T-helper 17 cell (primary cell): ENCODE results near the gene BIRC7. TPM values are rescaled to one million over a fixed set of nuclear protein-coding genes. Genes with fewer than 3 reads are reported as not detected.
A peak's percentile ranks its signal among the peaks of the same experiment; 100 is the strongest.

Source experiments
- ATAC-seq: fragments of 150-1000 bp; cut with Tn5 transposase; 2 replicates; pipeline ENCODE4 v1.10.0; 2021; ENCODE audit warnings: mild to moderate bottlenecking, moderate library complexity
- DNase-seq, 3 donors: peaks; one replicate each; pipeline versions ENCODE4 v3.0.0 to v3.0.0-alpha.2; 2020 to 2021
- H3K9me3 ChIP-seq: one replicate; pipeline ENCODE4 v1.7.0; 2013; ENCODE audit warnings: low read length, mild to moderate bottlenecking; ENCODE audit not compliant: control insufficient read depth, poor library complexity, severe bottlenecking
- H3K27ac Mint-ChIP-seq: one replicate; pipeline ENCODE4 v1.8.0; 2022; ENCODE audit warnings: mild to moderate bottlenecking, moderate library complexity, mixed read lengths
- H3K27me3 Mint-ChIP-seq: one replicate; pipeline ENCODE4 v1.8.0; 2022; ENCODE audit warnings: mixed read lengths
- H3K36me3 Mint-ChIP-seq: one replicate; pipeline ENCODE4 v1.8.0; 2022; ENCODE audit warnings: low read depth, mixed read lengths
- H3K4me1 Mint-ChIP-seq: one replicate; pipeline ENCODE4 v1.8.0; 2022; ENCODE audit warnings: mild to moderate bottlenecking, mixed read lengths
- H3K4me3 Mint-ChIP-seq: one replicate; pipeline ENCODE4 v1.8.0; 2022; ENCODE audit warnings: mild to moderate bottlenecking, moderate library complexity, mixed read lengths
- total RNA-seq, 4 donors: library from RNA in 2 of 4; stranded (reverse) in 2 of 4; gene quantifications; one replicate each; pipeline ENCODE4 v1.2.3 and lab custom pipeline; 2022 to 2026

Gene BIRC7
- total RNA-seq, 2 donors from 2014 or later = not detected

GRCh38 chr20:63283397-63284082 is 47.8 kb downstream of the BIRC7 start:
- H3K4me3 Mint-ChIP-seq = peak overlapping the region; percentile 83
- peak overlapping the region; percentile 60 for H3K27ac Mint-ChIP-seq
- DNase-seq (no peak), ATAC-seq (peak; percentile 21)
- peaks cover 3% of the 10 kb centered on the region for H3K4me1 Mint-ChIP-seq
- no peaks in the 10 kb centered on the region for H3K9me3 ChIP-seq
- H3K27me3 Mint-ChIP-seq = no peaks in the 10 kb centered on the region
- H3K36me3 Mint-ChIP-seq = no peaks in the 10 kb centered on the region

GRCh38 chr20:63284083-63284440 is 48.4 kb downstream of the BIRC7 start:
- Mint-ChIP-seq H3K27me3 (no peaks in the 10 kb centered on the region), H3K4me1 (peaks cover 7% of the 10 kb centered on the region), H3K27ac (peak overlapping the region; percentile 60), H3K4me3 (peak overlapping the region; percentile 83), H3K36me3 (peaks cover 3% of the 10 kb centered on the region)
- DNase-seq (no peak), ATAC-seq (peak; percentile 72)
- H3K9me3 ChIP-seq = no peaks in the 10 kb centered on the region

GRCh38 chr20:63284544-63284949 is 48.8 kb downstream of the BIRC7 start:
- H3K27me3 Mint-ChIP-seq = no peaks in the 10 kb centered on the region
- peak overlapping the region; percentile 83 for H3K4me3 Mint-ChIP-seq
- H3K36me3 Mint-ChIP-seq = peaks cover 3% of the 10 kb centered on the region
- DNase-seq (no peak), ATAC-seq (peak; percentile 24)
- H3K27ac Mint-ChIP-seq = peak overlapping the region; percentile 60
- H3K9me3 ChIP-seq = no peaks in the 10 kb centered on the region
- peaks cover 7% of the 10 kb centered on the region for H3K4me1 Mint-ChIP-seq

DNA sequence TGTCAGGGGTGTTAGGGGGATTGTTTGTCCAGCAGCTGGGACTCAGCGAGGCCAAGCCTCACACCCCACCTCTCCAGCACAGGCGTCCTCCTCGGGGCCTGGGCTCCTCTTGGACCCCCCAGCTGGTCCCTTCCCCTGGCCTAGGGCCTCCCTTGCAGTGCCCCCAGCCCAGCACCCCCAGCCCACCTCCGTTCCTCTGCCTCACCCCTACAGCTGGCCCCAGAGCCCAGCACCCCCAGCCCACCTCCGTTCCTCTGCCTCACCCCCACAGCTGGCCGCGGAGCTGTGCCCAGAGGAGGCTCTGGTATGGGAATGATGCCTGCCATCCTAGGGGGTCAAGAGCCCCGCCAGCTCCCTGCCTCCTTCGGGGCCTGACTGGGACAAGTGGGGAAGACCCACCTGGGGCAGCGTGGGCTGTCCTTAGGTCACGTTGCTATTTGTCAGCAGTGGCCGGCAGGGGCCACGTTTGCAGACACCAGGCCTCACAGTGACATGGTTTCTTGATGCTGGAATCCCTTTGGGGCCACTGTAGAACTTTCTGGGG is 49.3 kb downstream of the BIRC7 start:
- Mint-ChIP-seq H3K4me1 (peaks cover 7% of the 10 kb centered on the region), H3K36me3 (peaks cover 3% of the 10 kb centered on the region), H3K27ac (peak overlapping the region; percentile 60), H3K27me3 (no peaks in the 10 kb centered on the region), H3K4me3 (peak overlapping the region; percentile 83)
- DNase-seq (no peak), ATAC-seq (no peak)
- H3K9me3 ChIP-seq = no peaks in the 10 kb centered on the region

- Mint-ChIP-seq H3K27me3 (no peaks in the 10 kb centered on the region), H3K4me1 (peaks cover 7% of the 10 kb centered on the region), H3K4me3 (peak overlapping the region; percentile 83), H3K27ac (peak overlapping the region; percentile 72), H3K36me3 (peaks cover 3% of the 10 kb centered on the region)
- DNase-seq = no peak
- no peaks in the 10 kb centered on the region for H3K9me3 ChIP-seq
- no peak for ATAC-seq
Observed at GRCh38 chr20:63285636-63286615, 50.2 kb downstream of the BIRC7 start.

DNA sequence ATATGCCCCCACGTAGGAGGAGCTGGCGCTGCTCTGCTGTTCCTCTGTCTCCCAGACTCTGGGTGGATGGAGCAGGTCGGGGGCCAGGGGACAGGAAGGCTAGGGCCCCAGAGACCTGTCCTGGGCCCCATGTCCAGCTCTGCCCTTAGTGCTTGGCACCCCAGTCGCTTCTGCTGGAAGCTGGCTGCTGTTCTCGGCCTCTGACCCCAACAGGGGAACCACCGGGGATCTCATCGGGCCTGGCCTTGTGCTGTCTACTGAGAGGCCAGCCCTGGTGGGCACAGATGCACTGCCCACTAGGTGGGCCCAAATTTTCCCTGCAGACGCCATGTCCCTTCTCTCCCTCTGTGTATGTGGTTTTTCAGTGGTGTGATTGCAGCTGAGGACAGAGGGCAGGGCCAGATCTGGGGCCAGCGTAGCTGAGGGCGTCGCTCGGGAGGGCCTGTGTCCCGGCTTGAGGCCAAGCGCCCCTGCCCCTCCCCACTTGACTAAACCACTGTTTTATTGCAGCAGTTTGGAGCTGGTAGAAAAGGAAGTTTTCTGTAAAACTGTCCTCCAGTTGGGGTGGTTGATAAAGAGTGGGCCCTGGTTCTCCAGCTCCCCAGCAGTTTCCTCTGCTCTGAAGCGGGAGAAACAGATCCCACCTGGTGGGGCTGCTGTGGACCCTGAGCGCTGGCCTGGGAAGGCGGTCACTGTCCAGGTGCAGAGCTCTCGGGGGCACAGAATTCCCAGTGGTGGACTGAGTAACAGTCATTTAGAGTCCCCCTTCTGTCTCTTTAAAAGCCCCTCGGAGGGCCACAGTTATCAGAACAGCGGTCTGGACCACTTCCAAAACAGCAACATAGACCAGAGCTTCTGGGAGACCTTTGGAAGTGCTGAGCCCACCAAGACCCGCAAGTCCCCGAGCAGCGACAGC is 51.3 kb downstream of the BIRC7 start:
- H3K9me3 ChIP-seq = no peaks in the 10 kb centered on the region
- Mint-ChIP-seq H3K27ac (no peak overlapping the region), H3K36me3 (peaks cover 3% of the 10 kb centered on the region), H3K27me3 (no peaks in the 10 kb centered on the region), H3K4me1 (peaks cover 7% of the 10 kb centered on the region), H3K4me3 (no peak overlapping the region)
- DNase-seq (no peak), ATAC-seq (no peak)

DNA sequence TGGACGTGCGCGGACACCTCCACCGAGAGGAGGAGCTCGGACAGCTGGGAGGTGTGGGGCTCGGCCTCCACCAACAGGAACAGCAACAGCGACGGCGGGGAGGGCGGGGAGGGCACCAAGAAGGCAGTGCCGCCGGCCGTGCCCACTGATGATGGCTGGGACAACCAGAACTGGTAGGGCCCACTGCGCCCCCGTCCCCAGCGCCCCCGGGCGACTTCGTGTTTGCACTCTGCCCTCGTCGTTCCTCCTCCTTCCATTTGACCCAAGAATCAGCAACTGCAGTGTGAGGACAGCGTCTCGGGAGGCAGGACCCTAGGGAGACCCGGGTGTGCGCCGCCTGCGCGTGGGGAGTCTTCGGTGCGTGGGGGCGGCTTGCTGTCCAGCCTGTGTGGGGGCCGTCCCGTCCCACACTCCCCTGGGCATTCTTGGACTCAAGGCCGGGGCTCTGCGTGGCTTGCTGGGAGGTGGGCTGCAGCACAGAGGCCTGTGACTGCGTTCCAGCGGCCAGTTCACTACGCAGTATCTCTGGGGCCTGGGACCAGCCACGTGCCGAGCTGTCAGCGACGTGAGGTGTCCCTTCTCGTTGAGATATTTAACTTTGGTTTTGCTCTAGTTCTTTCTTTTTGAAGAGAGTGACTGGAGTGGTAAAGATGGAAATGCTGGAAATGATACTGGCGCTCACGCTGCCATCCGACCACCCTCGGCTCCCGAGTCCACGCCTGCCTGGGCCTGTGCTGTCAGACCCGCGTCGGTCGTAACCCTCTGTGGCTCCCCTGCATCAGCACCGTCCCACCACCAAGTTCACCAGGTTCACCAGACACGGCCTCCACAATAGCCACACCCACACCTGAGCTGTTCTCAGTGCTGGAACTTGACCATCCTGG is 52.2 kb downstream of the BIRC7 start:
- peaks cover 7% of the 10 kb centered on the region for H3K4me1 Mint-ChIP-seq
- H3K27me3 Mint-ChIP-seq = no peaks in the 10 kb centered on the region
- H3K36me3 Mint-ChIP-seq = peaks cover 3% of the 10 kb centered on the region
- no peak overlapping the region for H3K27ac Mint-ChIP-seq
- peak overlapping the region; percentile 15 for H3K4me3 Mint-ChIP-seq
- no peaks in the 10 kb centered on the region for H3K9me3 ChIP-seq
- no peak for DNase-seq
- ATAC-seq = no peak

DNA sequence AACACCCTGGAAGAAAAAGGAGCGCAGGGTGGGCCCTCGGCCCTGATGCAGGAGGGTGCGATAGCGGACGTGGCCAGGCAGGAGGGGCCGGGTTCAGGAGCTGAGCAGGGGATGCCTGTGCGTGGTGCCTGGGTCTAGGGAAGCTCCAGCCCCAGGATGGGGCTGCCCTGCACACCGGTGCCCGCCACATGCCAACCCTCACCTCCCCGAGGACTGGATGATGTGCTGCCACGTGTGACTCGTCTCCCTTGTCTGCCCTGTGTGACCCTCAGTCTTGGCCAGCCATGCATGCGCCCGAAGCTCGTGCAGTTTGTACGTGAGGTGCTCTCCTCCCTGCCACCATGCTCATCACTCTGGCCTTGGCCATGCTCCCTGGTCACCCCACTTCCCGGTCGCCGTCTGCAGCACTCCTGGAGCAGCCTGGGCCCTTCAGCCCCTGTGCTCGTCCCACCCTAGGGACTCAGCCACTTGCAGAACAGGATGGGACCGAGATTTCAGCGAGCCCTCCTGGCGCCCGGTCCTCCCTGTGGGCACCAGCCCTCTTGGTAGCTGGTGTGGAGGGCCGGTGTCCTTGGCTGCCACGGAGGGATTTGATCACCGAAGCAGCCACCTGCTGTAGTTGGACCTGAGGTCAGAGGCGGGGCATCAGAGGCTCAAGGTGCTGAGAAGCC is 53.0 kb downstream of the BIRC7 start:
- Mint-ChIP-seq H3K4me1 (peaks cover 6% of the 10 kb centered on the region), H3K27me3 (no peaks in the 10 kb centered on the region), H3K27ac (no peak overlapping the region), H3K36me3 (peaks cover 3% of the 10 kb centered on the region), H3K4me3 (no peak overlapping the region)
- ATAC-seq (no peak), DNase-seq (no peak)
- H3K9me3 ChIP-seq = no peaks in the 10 kb centered on the region

DNA sequence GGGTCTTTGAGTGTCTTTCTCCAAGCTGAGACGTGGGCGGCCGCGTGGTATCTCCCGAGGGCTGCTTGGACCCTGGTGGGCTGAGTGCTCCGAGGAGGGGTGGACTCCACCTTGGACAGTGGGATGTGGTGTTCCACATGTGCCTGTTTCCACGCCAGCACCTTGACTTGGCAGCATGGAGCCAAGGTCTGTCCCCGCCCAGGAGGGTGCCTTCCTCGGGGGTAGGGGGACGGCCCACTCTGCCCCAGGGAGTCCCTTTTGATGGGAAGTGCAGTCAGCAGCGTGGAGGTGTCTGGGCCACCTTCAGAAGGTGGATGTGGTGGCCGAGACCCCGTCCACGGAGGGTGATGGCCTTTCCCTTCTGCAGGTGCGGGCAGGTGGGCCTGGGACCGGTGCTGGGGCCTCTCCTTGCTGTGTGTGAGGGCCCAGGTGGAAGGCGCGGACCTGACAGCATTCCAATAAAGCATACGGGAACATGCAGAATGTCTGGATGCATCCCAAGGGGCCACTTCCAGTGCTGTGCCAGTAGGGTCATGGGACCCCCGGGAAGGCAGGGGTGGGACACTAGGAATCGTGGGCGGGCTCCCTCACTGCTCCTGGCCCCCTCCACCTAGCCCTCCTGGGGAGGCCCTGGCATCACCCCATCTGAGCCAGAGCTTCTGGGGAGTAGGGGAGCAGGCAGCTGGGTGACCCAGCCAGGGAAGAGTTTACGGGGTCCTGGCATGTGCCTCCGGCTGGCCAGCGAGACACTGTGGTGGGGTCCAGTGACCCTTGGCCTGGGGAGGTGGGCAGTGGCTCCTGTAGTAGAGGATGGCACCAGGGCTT is 53.8 kb downstream of the BIRC7 start:
- Mint-ChIP-seq H3K36me3 (peaks cover 3% of the 10 kb centered on the region), H3K4me1 (peaks cover 4% of the 10 kb centered on the region), H3K4me3 (no peak overlapping the region), H3K27me3 (no peaks in the 10 kb centered on the region), H3K27ac (no peak overlapping the region)
- no peak for DNase-seq
- ATAC-seq = no peak
- no peaks in the 10 kb centered on the region for H3K9me3 ChIP-seq
